Uterus (tissue), 4 donors: ENCODE data around the gene HDAC3. TPM values are rescaled to one million over a fixed set of nuclear protein-coding genes. Genes with fewer than 3 reads are reported as not detected.

Experiments
- DNase-seq, 2 donors: peaks; one replicate each; pipeline ENCODE4 v3.0.0-alpha.2; 2019 to 2020
- H3K27ac ChIP-seq, 2 donors: fragments of 200-600 bp; sonication (generic); 1 replicate in 1 of 2; 2 replicates in 1 of 2; pipeline ENCODE4 v1.5.1; 2016 to 2018
- H3K27me3 ChIP-seq, 2 donors: fragments of 200-600 bp; sonication (generic); one replicate each; pipeline ENCODE4 v1.5.1; 2018 to 2019; ENCODE audit warnings: control low read depth in 1 of 2
- H3K36me3 ChIP-seq, 2 donors: fragments of 200-600 bp; sonication (generic); one replicate each; pipeline ENCODE4 v1.5.1; 2019; ENCODE audit warnings: control low read depth in 1 of 2
- H3K4me1 ChIP-seq, 2 donors: fragments of 200-600 bp; sonication (generic); one replicate each; pipeline ENCODE4 v1.5.1; 2018 to 2019; ENCODE audit warnings: control low read depth in 1 of 2
- H3K4me3 ChIP-seq, 2 donors: fragments of 200-600 bp; sonication (generic); 1 replicate in 1 of 2; 2 replicates in 1 of 2; pipeline ENCODE4 v1.5.1; 2018 to 2019; ENCODE audit warnings: mild to moderate bottlenecking in 1 of 2
- H3K9me3 ChIP-seq, 2 donors: fragments of 200-600 bp; sonication (generic); one replicate each; pipeline ENCODE4 v1.5.1; 2019; ENCODE audit warnings: control low read depth in 1 of 2
- POLR2A ChIP-seq, 2 donors: fragments of 450-650 bp; IDR thresholded peaks; one replicate each; pipeline ENCODE4 v1.6.1; 2016; ENCODE audit warnings: antibody characterized with exemption in 2 of 2, mild to moderate bottlenecking in 1 of 2, moderate library complexity in 1 of 2
- intact Hi-C: fragments of 100-400 bp; cut with DNase I; formaldehyde crosslinking; loops from one replicate; pipeline ENCODE4 v1.15.1; 2023; ENCODE audit warnings: low total_unique reads
- total RNA-seq, 4 donors: library from RNA; depleted of rRNA in 3 of 4; stranded (reverse); fragments of >200 nt in 3 of 4; gene quantifications; one replicate each; pipeline versions ENCODE4 v1.1.0 to v1.2.4, GENCODE V29; 2014 to 2023
- TF ChIP-seq, protein P1 (sequence below), 4 experiments: fragments of 200-600 bp in 2 of 4; fragments of 450-650 bp in 2 of 4; sonication (generic) in 2 of 4; IDR thresholded peaks; one replicate each; pipeline ENCODE4 v1.5.1; 2016 to 2019; ENCODE audit warnings: antibody characterized with exemption in 4 of 4, mild to moderate bottlenecking in 2 of 4, moderate library complexity in 1 of 4
- donor health status: DM: yes; HTN: yes; CAD: no.

The HDAC3 gene
- total RNA-seq, 4 donors from 2014 or later, result 24.8 to 68.0 (median 46.0) TPM

DNA sequence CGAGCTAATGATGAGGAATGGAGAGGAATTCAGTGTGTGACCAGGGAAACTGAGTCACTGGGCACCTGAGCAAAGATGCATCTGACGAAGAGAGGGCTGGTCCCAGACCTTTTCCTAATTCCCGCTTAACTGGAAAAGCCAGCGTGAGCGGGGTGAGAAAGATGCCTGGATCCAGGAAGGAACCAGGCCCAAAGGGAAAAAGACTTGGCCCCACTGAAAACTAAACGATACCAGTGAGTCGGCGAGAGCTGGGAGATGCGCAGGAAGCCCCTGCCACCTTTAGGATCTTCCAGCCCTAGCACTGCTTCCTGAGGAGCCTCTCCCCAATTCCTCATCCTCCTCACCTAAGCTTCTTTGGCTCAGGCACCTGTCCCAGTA, 15.1 kb upstream of the HDAC3 start:
- Histone ChIP-seq H3K27ac (peak overlapping the region; percentile 12 to 64), H3K4me3 (peak overlapping the region; percentile 57 to 72), H3K36me3 (no peaks in the 10 kb centered on the region), H3K9me3 (no peaks in the 10 kb centered on the region), H3K4me1 (no peaks in the 10 kb centered on the region), H3K27me3 (no peaks in the 10 kb centered on the region)
- TF ChIP-seq POLR2A (IDR thresholded peaks at IDR 0.05), result no peak
- TF ChIP-seq, protein P1, sequence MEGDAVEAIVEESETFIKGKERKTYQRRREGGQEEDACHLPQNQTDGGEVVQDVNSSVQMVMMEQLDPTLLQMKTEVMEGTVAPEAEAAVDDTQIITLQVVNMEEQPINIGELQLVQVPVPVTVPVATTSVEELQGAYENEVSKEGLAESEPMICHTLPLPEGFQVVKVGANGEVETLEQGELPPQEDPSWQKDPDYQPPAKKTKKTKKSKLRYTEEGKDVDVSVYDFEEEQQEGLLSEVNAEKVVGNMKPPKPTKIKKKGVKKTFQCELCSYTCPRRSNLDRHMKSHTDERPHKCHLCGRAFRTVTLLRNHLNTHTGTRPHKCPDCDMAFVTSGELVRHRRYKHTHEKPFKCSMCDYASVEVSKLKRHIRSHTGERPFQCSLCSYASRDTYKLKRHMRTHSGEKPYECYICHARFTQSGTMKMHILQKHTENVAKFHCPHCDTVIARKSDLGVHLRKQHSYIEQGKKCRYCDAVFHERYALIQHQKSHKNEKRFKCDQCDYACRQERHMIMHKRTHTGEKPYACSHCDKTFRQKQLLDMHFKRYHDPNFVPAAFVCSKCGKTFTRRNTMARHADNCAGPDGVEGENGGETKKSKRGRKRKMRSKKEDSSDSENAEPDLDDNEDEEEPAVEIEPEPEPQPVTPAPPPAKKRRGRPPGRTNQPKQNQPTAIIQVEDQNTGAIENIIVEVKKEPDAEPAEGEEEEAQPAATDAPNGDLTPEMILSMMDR (IDR thresholded peaks at IDR 0.05), result no peak
- DNase-seq, result no peak
- intact Hi-C loops, result no loop called here

DNA sequence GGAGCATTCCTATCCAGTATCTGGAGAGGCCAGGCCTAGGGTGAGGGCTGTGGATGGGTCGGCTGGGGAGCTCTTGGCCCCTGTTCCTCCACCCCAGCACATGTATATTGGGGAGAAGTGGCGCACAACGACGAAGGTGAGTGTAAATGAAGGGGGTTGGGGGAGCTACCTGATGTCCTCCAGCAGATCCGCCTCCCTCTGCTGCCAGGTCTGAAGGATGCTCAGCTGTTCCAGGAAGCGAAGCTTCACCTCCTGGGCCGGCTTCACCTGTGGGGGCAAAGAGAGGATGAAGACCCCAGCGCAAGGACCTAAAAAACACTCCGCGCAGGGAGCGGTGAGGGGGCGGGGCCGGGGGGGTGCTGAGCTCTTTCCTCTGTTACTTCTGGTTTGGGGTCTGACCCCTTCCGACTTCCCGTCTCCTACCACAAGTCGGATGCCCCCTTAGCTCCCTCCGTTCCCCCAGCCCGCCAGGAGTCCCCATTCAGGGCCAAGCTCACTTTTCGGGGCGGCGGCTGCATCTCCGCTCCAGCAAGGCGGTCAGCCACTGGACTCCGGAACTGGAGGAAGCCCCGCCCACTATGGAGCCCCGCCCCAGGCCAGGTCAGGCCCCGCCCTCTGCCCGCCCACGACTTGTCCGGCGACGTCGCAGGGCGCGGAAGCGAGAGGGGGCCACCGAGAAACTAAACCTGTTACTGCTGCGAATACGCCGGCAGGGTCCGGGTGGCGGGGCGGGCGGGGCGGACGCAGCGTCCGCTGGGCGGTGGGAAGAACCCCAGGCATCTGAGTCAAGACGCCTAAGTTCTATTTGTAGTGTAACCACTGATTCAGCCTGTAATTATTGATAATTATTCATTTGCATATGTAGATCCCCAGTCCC, 14.4 kb upstream of the HDAC3 start, which contains the start of gene FCHSD1:
Gene FCHSD1, minus strand, starts transcription at position 568 of the 877 bp plus-strand sequence. Its CDS starts 50 bp downstream, at position 518.
- no peaks in the 10 kb centered on the region for H3K4me1 ChIP-seq
- H3K9me3 ChIP-seq, result no peaks in the 10 kb centered on the region
- H3K36me3 ChIP-seq, result no peaks in the 10 kb centered on the region
- H3K27me3 ChIP-seq, result no peaks in the 10 kb centered on the region
- peak; percentile 91 to 94 for DNase-seq
- intact Hi-C loops, result no loop called here
- peak within 1 kb of the TSS; percentile 12 to 64 for H3K27ac ChIP-seq
- H3K4me3 ChIP-seq, result peak within 1 kb of the TSS; percentile 57 to 72
- TF ChIP-seq, protein P1 (IDR thresholded peaks at IDR 0.05), result peak in 1 of 4 experiments; percentile 21
- peak; percentile 21 to 25 for TF ChIP-seq POLR2A (IDR thresholded peaks at IDR 0.05)

DNA sequence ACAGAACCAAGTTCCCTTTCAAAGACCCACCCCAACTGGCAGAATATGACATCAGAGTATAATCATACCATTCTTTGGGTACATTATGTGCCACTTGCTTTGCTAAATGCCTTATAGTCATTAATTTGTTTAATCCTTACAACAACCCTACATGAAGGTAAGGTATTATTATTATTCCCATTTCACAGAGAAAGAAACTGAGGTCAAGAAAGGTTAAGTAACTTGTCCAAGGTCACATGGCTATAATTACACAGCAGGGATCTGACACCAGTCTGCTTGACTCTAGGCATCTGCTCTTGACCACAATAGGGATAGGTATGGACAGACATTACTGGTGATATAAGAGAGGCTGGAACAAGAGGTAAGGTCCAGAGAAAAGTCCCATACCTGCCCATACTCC, 13.3 kb upstream of the HDAC3 start:
- Histone ChIP-seq H3K9me3 (no peaks in the 10 kb centered on the region), H3K27me3 (no peaks in the 10 kb centered on the region), H3K4me1 (no peaks in the 10 kb centered on the region), H3K36me3 (no peaks in the 10 kb centered on the region), H3K4me3 (no peak overlapping the region), H3K27ac (no peak overlapping the region)
- DNase-seq, result no peak
- TF ChIP-seq, protein P1 (IDR thresholded peaks at IDR 0.05), result no peak
- no peak for TF ChIP-seq POLR2A (IDR thresholded peaks at IDR 0.05)
- intact Hi-C loops, result no loop called here

DNA sequence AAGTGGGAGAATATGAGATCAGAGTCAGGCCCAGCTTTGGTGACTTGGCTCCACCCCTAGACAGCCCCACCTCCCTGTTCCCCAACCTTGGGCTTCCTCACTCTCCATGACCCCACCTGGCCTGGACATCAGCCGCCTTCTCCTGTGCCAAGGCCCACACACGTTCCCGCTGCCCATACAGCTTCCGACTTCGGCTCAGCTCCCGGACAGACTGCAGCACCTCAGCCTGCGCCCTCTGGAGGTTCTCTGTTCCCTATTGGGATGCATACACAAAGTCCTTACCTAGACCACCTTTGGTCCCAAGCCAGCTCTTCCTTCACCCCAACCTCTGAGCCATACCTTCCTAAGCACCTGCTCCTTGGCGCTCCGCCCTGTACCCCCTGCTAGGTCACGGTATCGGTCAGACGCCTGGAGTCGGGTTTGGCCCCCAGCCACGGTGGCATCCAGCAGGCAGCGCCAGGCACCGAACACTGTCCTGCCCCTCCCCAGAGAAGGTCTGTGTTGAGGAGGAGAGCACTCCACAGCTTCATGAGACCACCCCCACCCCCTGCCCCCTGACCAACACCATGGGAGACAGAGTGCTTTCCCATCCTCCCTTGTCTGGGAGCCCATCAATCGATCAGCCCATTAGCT, 12.5 kb upstream of the HDAC3 start:
- intact Hi-C loops, result no loop called here
- Histone ChIP-seq H3K9me3 (no peaks in the 10 kb centered on the region), H3K36me3 (no peaks in the 10 kb centered on the region), H3K27me3 (no peaks in the 10 kb centered on the region), H3K27ac (no peak overlapping the region), H3K4me3 (no peak overlapping the region), H3K4me1 (no peaks in the 10 kb centered on the region)
- peak in 1 of 2 donors; percentile 40 for DNase-seq
- no peak for TF ChIP-seq POLR2A (IDR thresholded peaks at IDR 0.05)
- TF ChIP-seq, protein P1 (IDR thresholded peaks at IDR 0.05), result no peak

DNA sequence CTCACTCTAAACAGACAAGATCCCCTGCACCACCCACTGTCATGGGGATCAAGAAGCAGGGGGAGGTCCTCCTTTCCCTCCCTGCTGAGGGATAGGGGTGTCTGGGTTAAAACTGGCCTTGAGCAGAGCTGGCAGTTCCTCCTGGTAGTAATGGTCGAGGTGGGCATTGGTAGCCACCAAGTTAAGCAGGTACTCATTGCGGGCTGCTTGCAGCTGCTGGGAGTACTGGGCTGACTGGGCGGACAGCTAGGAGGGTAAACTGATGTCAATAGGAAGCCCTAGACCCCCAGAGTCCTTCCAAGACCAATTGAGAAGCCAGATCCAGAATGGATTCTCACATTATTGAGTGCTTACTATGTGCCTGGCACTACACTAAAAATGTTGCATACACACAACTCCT, 11.2 kb upstream of the HDAC3 start:
- H3K9me3 ChIP-seq, result no peaks in the 10 kb centered on the region
- H3K27ac ChIP-seq, result no peak overlapping the region
- intact Hi-C loops, result no loop called here
- no peaks in the 10 kb centered on the region for H3K4me1 ChIP-seq
- H3K36me3 ChIP-seq, result no peaks in the 10 kb centered on the region
- H3K4me3 ChIP-seq, result no peak overlapping the region
- TF ChIP-seq, protein P1 (IDR thresholded peaks at IDR 0.05), result no peak
- no peak for TF ChIP-seq POLR2A (IDR thresholded peaks at IDR 0.05)
- H3K27me3 ChIP-seq, result no peaks in the 10 kb centered on the region
- DNase-seq, result no peak
